Tibial nerve (tissue), 4 donors: ENCODE measurements around the gene RAB17. TPM values are rescaled to one million over a fixed set of nuclear protein-coding genes. Genes with fewer than 3 reads are reported as not detected.

ENCODE experiments used
- DNase-seq, 2 donors: peaks; one replicate each; pipeline ENCODE4 v3.0.0-alpha.2; 2019; ENCODE audit warnings: low spot score in 2 of 2
- H3K27ac ChIP-seq, 4 donors: fragments of 200-600 bp; sonication (generic) in 3 of 4; one replicate each; pipeline ENCODE4 v1.5.1; 2017 to 2019; ENCODE audit warnings: mild to moderate bottlenecking in 1 of 4
- H3K27me3 ChIP-seq, 2 donors: fragments of 200-600 bp; sonication (generic) in 1 of 2; one replicate each; pipeline versions ENCODE4 v1.5.1 to v1.6.0; 2017 to 2019
- H3K36me3 ChIP-seq, 3 donors: fragments of 200-600 bp; sonication (generic); one replicate each; pipeline ENCODE4 v1.5.1; 2018 to 2019
- H3K4me1 ChIP-seq, 4 donors: fragments of 200-600 bp; sonication (generic) in 3 of 4; one replicate each; pipeline ENCODE4 v1.5.1; 2017 to 2019
- H3K4me3 ChIP-seq, 4 donors: fragments of 200-600 bp; sonication (generic) in 3 of 4; one replicate each; pipeline ENCODE4 v1.5.1; 2017 to 2019; ENCODE audit warnings: mild to moderate bottlenecking in 1 of 4, moderate library complexity in 1 of 4
- H3K9me3 ChIP-seq, 4 donors: fragments of 200-600 bp; sonication (generic) in 3 of 4; one replicate each; pipeline ENCODE4 v1.5.1; 2017 to 2019
- CTCF ChIP-seq, 5 experiments: fragments of 200-600 bp in 3 of 5; fragments of 450-650 bp in 2 of 5; sonication (generic) in 3 of 5; IDR thresholded peaks; one replicate each; pipeline ENCODE4 v1.5.1; 2016 to 2019; ENCODE audit warnings: antibody characterized with exemption in 5 of 5, mild to moderate bottlenecking in 3 of 5, moderate library complexity in 2 of 5
- EP300 ChIP-seq, 2 donors: sonication (generic); formaldehyde crosslinking; IDR thresholded peaks; one replicate each; pipeline ENCODE4 v1.6.1; 2017; ENCODE audit warnings: antibody characterized with exemption in 2 of 2, mild to moderate bottlenecking in 1 of 2
- POLR2A ChIP-seq, 2 donors: fragments of 450-650 bp; IDR thresholded peaks; one replicate each; pipeline ENCODE4 v1.6.1; 2017; ENCODE audit warnings: antibody characterized with exemption in 2 of 2, mild to moderate bottlenecking in 2 of 2, moderate library complexity in 2 of 2
- WGBS, 2 donors: methylation state at CpG; one replicate each; pipeline ENCODE4 v1.1.5; 2018; 5-methylcytosine and 5-hydroxymethylcytosine counted together
- total RNA-seq, 4 donors: library from RNA; depleted of rRNA; stranded (reverse); fragments of >200 nt; gene quantifications; one replicate each; pipeline ENCODE4 v1.1.0, GENCODE V29; 2016

Gene RAB17
- total RNA-seq, 4 donors from 2014 or later, result 0.63 to 2.1 TPM; not detected in 2

GRCh38 chr2:237546040-237546875, 44.3 kb downstream of the RAB17 start:
- Histone ChIP-seq H3K4me1 (peaks cover 0 to under 1% (median 0%) of the 10 kb centered on the region in 4 donors), H3K4me3 (no peak overlapping the region), H3K27me3 (no peaks in the 10 kb centered on the region), H3K36me3 (peaks cover 0 to 8% (median 0%) of the 10 kb centered on the region in 3 donors), H3K9me3 (peaks cover 0 to 7% (median 0%) of the 10 kb centered on the region in 4 donors), H3K27ac (no peak overlapping the region)
- no peak for DNase-seq
- TF ChIP-seq EP300 (IDR thresholded peaks at IDR 0.05), result no peak
- no peak for TF ChIP-seq POLR2A (IDR thresholded peaks at IDR 0.05)
- TF ChIP-seq CTCF (IDR thresholded peaks at IDR 0.05), result no peak
- WGBS, 2 donors, result 67 to 75% methylated on average over 8 of the region's 8 CpGs

DNA sequence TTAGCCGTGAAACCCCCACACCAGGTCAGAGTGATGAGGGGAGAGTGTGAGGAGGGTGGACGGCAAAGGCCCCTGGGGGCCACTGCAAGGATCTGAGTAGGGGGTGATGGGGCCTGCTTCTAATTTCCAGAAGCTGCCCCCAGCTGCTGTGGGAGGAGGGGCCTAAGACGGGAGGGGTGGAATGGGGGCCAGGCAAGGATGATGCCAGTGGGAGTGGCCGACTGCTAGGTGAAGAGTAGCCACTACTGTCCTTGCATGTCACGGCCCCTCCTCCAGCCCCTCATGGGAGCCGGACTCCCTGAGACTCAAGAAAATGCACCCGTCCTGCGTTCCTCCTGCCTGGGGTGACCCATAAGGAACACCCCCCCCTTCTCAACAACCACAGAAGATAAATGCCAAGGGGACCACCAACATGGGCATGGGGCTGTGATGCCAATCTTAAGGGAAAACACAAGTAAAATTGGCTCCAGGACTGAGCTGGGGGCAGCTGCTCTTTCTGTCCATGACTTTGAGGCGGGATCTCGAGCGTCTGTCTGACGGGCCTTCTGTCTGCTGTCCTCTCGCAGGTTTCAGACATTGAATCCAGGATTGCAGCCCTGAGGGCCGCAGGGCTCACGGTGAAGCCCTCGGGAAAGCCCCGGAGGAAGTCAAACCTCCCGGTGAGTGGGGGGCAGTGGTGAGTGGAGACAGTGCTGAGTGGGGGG, 48.4 kb downstream of the RAB17 start:
- Histone ChIP-seq H3K27ac (no peak overlapping the region), H3K4me3 (no peak overlapping the region), H3K9me3 (peaks cover 0 to 7% (median 0%) of the 10 kb centered on the region in 4 donors), H3K4me1 (peaks cover 0 to 32% (median 6%) of the 10 kb centered on the region in 4 donors), H3K36me3 (no peaks in the 10 kb centered on the region), H3K27me3 (no peaks in the 10 kb centered on the region)
- no peak for DNase-seq
- TF ChIP-seq CTCF (IDR thresholded peaks at IDR 0.05), result no peak
- no peak for TF ChIP-seq POLR2A (IDR thresholded peaks at IDR 0.05)
- TF ChIP-seq EP300 (IDR thresholded peaks at IDR 0.05), result no peak
- 90% methylated on average over 18 of the region's 18 CpGs for WGBS, 2 donors

DNA sequence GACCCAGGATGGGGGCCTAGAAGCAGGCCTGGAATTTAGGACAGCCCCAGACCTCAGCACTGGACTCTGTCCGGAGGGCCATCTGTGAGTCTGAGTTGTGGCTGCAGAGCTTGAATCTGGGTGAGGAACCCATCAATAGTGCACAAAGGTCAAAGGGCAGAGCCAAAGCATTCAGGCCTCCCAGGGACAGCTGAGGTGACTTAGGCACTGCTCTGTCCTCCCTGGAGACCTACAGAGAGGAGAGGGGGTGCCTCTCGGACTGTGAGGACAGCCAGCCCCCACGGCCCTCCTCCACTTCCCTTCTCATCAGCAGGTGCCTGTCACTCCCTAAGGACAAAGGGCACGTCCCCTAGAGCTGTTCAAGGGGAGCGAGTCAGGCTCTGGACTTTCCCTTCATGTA, 49.3 kb downstream of the RAB17 start:
- H3K27ac ChIP-seq, result no peak overlapping the region
- TF ChIP-seq POLR2A (IDR thresholded peaks at IDR 0.05) (no peak), EP300 (IDR thresholded peaks at IDR 0.05) (no peak), CTCF (IDR thresholded peaks at IDR 0.05) (no peak)
- WGBS, 2 donors, result 58 to 70% methylated on average over 3 to 5 of the region's 5 CpGs

DNA sequence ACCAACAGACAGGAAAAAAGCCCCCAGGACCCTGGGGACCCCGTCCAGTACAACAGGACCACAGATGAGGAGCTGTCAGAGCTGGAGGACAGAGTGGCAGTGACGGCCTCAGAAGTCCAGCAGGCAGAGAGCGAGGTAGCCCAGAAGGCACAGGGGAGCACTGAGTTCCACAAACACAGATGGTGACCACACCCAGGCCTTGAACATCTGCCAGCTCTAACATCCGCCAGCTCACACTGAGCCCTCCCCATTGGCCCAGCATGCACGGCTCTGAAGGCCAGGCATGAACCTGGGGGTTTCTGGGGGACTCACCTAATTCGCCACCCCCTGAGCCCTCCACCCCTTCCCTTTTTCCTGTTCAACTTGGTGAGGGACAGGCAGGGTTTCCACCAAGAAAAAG, 49.7 kb downstream of the RAB17 start:
- TF ChIP-seq EP300 (IDR thresholded peaks at IDR 0.05) (no peak), CTCF (IDR thresholded peaks at IDR 0.05) (no peak), POLR2A (IDR thresholded peaks at IDR 0.05) (no peak)
- H3K9me3 ChIP-seq, result peaks cover 0 to 7% (median 0%) of the 10 kb centered on the region in 4 donors
- WGBS, 2 donors, result 48 to 60% methylated on average over 5 to 6 of the region's 6 CpGs
- H3K4me3 ChIP-seq, result no peak overlapping the region
- no peaks in the 10 kb centered on the region for H3K36me3 ChIP-seq
- peaks cover 0 to 32% (median 6%) of the 10 kb centered on the region in 4 donors for H3K4me1 ChIP-seq
- no peak overlapping the region for H3K27ac ChIP-seq
- peak; percentile 76 to 81 for DNase-seq
- no peaks in the 10 kb centered on the region for H3K27me3 ChIP-seq

More for the DNA sequence above, 49.3 kb downstream of the RAB17 start:
- H3K9me3 ChIP-seq, result peaks cover 0 to 7% (median 0%) of the 10 kb centered on the region in 4 donors
- H3K27me3 ChIP-seq, result no peaks in the 10 kb centered on the region
- no peak overlapping the region for H3K4me3 ChIP-seq
- DNase-seq, result no peak
- H3K36me3 ChIP-seq, result no peaks in the 10 kb centered on the region
- peaks cover 0 to 32% (median 6%) of the 10 kb centered on the region in 4 donors for H3K4me1 ChIP-seq
